NK-92 treated with Interleukin-12 subunit alpha and Interleukin-12 subunit beta, amount 100 ng/mL, for 24 hours (cell line): ENCODE data around the gene RCOR1.
"Not testable (repeated sequence)": the region's sequence is repeated elsewhere in the genome, so short reads cannot be mapped to it uniquely, and the experiment has no call there.

ENCODE experiments used
- DNase-seq: peaks from one replicate; lab custom pipeline; 2025; lab: John Stamatoyannopoulos, UW

RCOR1 gene

DNA sequence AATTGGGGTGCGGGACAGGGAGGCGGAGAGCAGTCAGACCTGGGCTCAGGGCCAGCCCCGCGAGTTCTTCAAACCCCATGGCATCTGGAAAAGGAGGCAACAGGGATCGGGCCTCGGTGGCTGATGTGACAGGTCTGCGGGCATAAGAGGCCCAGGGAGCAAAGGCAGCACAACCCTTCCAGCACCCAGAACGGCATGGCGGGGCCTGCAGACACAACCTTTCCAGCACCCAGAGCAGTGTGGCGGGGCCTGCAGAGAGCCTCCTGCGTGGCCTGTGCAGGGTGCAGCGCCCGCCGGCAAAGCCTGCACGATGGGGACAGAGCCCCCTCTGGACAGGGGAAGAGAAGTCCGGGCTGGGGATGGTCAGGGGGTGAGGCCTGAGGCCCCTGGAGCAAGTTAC, 158.6 kb downstream of the RCOR1 start:
- no peak for DNase-seq

DNA sequence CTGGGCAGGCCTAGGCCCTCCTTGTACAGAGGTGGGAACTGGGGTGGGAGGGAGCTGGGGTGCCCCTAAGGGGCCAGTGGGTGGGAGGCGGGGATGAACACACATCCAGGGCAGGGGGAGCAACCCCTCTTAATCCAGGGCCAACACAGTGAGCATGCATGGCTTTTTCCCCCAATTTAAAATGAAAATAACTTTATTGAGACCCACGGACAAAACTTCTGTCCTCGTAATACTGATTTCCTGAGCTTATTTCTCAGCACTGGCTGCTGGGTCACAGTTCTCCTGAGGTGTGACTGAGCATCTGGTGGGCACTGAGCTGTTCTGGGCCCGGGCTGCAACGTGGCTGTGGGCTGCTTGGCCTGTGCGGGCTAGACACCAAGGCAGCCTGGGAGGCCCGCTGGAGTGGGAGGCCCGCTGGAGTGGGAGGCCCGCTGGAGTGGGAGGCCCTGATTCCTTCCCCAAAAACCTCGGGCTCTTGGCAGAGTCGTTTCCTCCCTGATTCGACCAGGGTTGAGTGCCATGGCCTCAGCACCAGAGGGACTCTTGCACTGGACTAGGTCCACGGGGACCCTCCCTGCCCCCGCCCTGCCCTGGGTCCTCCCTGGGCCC, 159.9 kb downstream of the RCOR1 start:
- DNase-seq, result no peak

DNA sequence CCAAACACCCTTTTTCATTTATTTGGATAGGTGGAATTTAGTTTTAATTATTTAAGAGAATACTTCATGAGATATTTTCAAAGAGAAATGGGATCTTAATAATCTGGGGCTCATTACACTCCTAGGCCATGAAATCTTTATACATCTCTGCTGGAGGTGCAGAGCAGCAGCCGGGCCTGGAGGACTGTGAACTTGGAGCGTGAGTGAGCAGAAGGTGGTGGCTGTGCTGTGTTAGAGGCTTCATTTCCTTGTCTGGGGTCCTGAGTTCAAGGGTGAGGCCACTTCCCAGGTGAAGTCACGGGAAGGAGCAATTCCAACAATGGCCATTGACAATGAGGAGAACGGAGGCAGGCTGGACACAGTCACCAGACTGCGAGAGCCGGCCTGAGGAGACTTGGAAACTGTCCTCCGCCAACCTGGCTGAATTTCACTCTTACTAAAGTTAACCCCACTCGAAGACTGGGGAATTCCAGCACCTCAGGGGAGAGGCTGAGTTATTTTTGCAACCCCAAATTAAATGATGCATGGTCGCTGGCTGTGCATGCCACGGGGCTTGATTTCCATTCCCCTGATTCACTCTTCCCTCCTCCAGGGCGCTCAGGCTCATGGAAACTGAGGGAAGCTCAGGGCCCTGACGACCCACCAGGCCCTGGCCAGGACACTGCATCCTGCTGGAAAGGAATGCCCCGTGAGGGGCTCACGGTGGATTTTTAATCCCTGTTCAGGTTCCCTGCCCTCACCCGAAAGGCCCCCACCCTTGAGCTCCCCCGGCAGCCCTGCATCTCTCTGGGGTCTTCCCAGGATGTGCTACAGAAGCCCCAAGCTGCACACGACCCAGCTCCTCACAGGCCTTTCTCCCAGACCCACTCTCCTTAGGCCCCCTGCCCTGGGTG, 162.2 kb downstream of the RCOR1 start:
- no peak for DNase-seq

DNA sequence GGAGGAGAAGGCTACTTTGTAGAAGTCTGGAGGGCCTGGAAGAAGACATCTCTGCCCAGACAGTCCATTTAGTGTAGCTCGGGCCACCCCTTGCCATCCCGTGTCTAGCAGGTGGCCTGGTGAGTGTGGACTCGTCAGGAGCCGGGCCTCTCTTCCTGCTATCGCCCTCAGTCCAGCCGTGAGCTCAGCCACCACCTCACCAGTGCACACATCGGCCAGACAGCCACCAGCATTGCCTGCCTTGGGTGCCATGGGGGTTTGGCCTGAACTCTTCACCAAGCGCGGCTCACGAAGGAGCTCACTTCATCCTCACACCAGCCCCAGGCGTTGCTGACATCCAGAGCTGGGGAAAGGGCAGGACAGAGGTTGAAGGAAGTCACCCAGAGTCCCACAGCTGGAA, 165.2 kb downstream of the RCOR1 start:
- no peak for DNase-seq

DNA sequence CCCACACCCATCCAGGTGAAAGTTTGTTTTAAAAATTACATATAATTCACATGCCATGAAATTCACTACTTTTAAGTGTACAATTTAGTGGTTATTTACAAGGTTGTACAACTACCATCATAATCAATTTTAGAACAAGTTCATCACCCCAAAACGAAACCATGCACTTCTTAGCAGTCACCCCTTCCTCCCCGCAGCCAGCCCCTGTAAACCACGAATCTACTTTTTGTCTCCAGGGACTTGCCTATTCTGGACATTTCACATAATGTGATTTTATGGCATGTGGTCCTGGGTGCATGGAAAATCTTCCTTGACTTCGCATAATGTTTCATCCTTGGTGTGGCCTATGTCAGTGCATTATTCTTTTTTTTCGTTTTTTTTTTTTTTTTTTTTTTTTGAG, 165.6 kb downstream of the RCOR1 start:
- DNase-seq, result no peak

DNA sequence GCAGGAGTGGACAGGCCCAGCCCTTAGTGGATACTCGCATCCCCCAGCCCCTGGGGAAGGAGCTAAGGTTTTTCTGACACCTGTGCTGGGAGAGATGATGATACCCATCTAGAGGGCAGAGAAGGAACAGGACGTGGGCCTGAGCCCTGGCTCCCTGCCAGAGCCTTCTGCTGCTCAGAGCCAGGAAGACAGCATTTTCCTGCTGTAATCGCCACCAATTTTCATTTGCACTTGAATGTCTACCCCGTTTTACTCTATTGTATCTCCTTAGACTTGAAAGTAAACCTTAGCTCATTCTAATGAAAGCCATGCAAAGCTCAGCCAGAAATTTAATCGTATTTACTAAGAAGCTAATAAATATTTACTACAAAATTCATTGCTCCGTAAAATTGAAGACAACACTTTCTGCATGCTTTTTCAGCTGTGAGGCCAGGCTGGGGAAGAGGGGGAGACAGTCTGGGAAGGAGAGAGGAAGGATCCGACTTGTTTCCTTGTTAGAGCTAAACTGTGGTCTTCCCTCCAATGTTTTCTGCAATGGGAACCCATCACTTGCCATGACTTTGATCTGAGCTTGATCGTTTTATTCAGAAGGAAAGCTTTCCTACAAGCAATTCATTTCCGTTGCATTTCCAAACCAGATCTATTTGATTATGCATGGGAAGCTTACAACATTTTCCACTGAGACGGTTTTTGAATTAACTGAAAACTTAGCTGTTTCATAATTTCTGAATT, 167.2 kb downstream of the RCOR1 start:
- DNase-seq, result no peak

DNA sequence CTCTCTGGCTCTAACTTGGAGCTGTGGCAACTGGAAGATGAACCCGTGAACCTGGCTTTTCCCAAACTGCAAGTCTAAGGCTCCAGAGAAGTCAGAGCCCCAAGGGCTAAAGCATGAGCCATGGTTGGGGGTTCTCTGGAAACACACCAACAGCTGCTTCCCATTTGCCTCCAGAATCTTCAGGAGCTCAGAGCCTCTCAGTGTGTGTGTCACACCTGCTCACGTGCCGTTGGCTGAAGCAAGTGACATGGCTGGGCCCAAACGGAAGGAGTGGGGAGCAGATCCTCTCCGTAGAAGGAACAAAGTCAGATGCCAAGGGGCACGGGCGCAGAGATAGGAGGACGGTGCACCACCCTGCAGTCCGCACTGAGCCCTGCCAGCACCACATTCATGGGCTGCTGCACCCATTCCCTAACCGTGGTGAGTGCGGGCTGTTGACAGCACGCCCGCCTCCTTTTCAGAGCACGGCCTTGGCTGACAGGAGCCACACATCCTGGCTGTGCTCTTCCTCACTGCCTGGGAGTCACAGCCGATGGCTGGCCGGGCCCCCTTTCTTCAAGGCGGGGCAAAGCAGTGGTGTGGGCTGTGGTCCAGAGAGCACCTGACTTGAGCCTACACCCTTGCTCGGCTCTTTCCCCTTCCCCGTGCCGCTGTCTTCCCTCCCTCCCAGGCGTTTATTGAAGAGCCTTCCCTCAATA, 168.2 kb downstream of the RCOR1 start:
- DNase-seq, result no peak

DNA sequence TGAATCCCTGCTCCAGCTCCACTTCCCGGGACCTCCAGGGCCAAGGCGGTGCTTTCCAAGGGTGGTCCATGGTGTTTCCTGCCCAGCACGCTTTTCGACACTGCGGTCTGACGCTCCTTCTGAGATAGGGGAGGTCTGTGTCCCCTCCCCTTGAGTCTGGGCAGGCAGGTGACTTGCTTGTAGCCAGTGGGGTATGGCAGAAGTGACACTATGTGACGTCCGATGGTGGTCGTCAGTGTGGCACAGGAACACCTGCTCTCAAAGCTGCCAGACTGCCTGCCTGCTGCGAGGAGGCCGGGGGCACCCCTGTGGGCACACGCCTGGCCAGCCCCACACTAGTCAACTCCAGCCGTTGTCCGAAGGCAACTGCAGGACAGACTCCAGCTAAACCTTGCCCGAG, 168.8 kb downstream of the RCOR1 start:
- DNase-seq, result no peak

DNA sequence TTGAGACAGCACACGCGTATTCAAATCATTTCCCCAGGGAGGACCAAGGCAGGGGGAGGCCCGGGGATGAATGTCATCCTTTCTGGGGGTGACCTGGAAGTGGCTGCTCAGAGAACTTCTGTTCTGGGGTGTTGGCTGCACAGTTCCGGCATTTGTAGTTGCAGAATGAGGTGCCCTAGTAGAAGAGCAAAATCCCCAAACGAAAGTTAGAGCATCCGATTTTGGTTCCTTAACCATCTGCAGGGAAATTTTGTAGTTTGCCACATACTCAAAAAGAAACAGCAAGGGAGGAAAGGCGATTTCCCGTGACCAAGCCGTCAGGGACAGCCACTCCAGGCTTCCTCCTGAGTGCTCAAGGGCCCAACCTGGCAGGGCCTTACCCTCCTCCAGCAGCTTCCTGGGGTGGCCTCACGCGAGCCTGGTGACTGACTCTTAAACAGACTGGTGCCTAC, 171.8 kb downstream of the RCOR1 start:
- no peak for DNase-seq

DNA sequence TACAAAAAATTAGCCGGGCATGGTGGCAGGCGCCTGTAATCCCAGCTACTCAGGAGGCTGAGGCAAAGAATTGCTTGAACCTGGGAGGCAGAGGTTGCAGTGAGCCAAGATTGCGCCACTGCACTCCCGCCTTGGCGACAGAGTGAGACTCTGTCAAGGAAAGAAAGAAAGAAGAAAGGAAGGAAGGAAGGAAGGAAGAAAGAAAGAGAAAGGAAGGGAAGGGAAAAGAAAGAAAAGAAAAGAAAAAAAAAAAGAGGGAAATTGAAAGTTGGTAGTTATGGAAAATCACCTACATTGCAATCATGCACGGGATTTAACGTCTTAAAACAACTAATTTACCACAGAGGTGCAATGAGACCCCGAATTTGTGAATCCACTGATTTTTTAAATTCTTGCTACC, 173.3 kb downstream of the RCOR1 start:
- not testable (repeated sequence) for DNase-seq

DNA sequence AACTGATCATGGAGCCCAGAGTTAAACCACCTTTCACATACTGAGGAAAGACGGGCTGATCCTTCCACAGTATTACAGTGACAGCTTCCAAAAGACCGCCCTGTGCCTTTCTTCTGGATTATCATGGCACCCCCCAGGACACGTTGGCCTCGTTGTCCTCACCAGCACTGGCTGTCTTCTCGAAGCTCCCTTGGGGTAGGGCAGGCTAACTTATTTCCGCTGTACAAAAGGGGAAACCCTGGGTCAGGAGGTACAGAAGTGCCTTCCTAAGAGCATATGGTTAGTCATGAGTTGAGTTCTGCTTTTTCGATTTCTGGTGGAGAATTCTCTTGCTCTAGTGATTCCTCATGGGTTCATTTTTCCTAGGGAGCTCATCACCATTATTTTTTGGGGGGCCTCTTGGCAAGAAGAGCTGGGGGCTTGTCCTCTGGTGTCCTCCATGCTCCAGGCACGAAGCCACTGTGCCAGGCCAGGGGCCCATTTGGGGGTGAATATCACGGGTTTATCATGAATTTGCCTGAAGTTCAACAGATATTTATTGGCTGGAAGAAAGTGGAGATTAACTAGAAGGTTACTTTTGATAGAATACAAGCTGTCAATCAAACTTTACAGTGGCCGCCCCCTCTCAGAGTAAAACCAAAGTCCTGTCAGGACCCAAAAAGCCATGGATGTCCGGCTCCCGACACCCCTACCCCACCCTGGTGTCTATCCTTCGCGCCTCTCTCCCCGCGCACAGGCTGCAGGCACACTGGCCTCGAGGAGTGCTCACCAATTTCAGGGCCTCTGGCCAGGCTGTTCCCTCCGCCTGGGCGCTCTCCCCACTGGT, 176.0 kb downstream of the RCOR1 start:
- DNase-seq, result no peak

DNA sequence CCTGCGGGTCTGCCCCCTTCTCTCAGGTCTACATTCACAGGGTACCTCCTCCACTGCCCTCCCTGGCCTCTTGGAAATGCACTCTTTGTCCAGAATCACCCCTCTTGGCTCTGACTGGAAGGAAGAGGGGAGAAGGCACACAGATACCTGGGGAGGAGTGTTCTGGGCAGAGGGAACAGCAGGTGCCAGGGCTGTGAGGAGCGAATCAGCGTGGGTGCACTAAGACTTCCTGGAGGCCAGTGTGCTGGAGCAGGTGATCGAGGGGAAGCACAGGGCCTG, 176.5 kb downstream of the RCOR1 start:
- DNase-seq, result no peak

DNA sequence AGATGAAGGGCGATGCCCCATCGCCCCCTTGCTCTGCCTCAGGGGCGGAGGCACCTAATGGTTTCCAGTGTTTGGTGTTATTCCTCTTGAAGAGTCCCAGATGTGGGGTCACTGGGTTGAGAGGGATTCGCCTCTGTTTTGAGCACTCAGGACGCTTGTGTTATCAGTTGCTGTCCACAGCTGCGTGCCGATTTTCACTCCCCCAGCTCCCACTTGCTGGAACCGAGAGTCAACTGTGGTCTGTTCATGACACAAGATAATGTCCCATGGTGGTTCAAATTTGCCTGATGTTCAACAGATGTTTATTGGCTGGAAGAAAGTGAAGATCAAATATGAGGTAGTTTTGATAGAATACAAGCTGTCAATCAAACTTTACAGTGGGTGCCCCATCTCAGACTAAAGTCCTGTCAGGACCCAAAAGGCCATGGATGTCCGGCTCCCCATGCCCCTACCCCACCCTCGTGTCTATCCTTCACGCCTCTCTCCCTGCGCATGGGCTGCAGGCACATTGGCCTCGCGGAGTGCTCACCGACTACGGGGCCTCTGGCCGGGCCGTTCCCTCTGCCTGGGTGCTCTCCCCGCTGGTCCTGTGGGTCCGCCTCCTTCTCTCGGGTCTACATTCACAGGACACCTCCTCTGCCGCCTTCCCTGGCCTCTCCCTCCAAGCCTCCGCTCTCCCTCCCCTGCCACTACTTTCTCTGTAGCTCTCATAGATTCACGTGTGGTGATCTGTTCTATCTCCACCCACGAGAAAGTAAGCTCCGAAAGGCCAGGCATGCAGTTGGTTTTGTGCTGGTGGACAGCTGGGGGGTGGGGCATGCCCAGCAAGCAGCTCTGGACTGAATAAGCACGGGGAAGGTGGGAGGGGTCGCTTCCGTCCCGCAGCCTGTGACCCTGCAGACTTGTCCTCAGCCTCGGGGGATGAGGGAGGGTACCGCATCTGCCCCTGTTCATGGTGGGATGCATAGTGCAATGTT, 178.0 kb downstream of the RCOR1 start:
- DNase-seq, result no peak

DNA sequence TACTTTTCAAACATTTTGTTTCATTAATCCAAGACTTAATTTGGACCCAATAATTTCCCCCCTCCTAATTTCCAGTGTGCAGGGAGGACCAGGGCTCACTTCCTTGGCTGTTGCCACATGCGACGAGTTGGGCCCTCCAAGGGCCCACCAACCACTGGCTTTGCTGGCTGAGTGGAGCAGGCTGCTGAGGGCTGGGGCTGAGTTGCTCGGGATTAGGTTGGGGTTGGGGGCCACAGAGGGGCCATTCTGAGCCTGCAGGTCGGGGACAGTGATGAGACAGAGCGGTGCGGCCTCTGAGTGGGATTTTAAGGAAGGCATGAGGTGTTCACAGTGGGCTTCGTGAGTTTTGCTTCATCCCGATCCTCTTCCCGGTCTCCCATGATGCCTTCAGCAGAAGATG, 178.7 kb downstream of the RCOR1 start:
- DNase-seq, result no peak

DNA sequence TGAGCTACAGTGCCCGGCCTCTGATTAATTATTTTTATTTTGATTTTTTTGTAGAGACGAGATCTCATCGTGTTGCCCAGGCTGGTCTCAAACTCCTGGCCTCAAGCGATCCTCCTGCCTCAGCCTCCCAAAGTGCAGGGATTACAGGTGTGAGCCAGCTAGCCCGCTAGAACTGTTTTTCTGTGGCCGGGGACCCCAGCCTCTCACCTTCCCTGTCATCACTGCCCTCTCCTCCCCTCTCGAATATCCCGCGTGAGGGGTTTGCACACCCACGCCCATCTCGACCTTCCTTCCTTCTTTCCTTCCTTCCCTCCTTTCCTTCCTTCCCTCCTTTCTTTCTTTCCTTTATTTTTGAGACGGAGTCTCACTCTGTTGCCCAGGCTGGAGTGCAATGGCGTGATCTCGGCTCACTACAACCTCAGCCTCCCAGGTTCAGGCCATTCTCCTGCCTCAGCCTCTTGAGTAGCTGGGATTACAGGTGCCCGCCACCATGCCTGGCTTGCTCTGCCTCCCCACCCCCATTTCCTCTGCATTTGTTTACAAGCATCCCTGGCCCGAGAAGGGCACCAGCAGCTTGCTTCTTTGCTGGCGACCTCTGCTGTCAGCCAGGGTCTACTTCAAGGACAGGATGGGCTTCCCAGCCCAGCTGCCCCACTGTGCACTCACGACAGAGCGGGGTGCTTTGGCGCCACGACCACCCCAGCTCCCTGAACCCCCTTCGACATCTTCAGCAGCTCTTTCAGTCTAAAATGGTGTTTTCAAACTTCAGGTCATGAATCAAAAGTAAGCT, 180.5 kb downstream of the RCOR1 start:
- no peak for DNase-seq

DNA sequence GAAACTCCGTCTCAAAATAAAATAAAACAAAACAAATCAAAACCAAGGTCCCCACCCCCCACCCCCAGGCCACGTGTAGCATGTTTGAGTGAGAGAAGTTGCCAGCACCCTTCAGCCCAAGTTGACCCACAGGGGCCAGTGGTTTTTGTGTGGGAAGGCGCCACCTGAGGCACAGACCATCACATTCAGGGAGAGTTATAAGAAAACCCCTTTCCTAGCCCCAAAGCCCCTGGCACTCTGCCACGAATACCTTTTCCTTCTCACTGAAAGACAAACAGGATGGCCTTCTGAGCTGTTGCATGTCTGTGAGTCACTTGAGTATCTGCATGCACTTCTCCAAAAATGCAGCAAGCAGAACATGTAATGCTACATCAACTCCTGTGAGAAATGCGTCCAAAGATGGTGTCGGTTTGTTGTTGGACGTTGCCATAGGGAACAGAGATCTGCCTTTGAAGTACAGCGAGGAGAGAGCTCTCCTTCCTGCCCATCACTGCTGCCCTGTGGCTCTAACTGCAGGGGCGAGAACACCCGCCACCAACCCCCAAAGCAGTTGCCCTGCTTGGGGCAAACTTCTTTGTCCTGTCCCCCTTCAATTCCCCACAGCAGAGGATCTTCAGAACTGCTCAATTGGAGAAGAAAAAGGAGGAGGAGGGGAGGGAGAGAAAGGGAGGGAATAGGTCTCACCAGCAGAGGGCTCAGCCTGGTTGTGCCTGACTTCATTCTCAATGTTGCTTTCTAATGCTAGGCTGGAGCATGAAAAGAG, 182.1 kb downstream of the RCOR1 start:
- peak; percentile 23 for DNase-seq

DNA sequence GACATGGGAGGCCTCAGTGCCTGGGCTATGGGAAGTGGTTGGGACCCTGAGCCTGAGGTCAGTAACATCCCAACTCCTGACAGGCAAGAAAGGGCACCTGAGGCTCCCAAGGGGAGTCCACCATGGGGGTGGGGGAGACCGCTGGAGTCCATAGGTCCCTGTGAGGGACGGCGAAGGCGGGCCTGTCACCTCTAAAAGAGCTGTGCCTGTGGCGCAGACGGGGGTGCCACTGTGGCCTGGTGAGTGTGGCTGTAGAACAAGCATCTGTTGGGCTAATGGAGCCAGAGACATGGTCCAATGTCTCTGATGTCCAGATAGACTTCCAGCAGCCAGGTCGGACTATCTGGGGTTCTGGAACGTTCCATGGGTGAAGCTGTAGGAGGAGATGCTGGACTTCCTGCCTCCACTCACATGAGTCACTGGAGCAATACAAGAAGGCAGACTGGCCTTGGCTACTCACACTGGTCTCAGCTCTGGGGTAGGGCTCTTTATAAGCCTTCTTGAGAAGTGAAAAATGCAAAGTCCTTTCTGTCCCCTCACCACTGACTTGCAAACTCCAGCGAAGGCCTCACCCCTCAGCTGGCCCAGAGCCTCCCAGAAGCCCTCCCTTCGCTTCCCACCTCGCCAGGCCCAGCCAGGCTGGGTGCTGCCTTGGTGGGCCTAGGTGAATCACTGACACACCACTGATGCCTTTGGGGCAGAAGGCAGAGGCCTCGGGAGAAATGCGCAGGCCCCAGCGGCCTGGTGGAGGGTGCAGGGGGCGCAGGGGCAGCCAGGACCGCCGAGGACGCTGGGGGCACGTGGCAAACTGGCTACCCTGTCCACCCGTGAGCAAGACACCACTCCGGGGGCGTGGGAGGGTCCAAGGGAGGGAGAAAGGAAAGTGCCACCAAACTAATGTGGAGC, 183.7 kb downstream of the RCOR1 start:
- DNase-seq, result no peak
